ENCODE measurements around the gene TRIP12.

The TRIP12 gene

DNA sequence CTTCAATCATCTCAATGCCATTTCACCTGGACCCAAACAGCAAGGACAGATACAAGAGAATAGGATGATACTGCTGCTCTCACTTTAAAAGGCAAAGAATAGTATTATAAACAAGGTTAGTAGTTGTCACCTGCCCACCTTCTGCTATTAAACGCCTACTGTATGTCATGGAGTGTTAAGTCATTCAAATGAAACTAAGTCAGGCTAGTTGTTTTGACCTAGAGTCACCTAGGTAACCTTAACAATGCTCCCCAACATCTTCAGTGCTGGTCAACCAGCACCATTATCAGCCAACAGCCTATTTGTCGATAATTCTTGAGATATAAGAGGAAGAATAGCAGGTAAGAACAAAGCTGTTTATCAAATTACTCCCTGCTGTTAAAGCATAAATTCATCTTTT lies 39.2 kb downstream of the TRIP12 start:
- TF ChIP-seq JUND (IDR thresholded peaks at IDR 0.05; ENCODE audit: low read depth) = no peak
- no peak for DNase-seq (ENCODE audit: low read depth in 1 of 2, low spot score in 1 of 2)
- in situ Hi-C loops (cut with HindIII; ENCODE audit: low pct_unique_long_range_greater_than_20kb, low sequenced_read_pairs) = no loop called here

DNA sequence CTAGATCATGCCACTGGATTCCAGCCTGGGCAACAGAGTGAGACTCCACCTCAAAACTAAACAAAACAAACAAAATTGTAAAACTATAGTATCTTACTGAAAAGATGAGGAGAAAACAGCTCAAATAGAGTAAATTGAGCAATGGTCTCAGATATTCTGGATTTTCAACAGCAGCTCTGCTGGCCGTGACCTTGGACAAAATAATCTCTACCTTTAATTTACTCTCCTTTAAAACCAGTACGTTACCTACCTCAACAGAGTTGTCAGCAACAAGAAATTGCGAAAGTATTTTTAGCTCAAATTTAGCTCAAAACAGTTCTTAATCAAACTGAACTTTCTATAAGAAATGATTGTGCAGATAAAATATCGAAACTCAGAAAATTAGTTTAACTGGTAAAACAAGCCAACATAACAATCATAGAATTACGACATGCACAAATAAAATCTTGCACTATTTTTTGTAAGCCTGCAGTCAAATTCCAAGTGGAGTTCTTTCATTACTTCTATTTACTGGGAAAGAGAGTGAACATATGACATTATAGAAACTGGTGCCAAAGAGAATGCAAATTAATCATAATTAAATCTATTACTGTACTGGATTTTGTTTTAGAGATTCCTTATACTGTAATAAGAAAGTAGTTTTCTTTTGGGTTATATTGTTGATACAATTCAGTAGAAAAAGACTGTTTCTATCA lies 40.8 kb downstream of the TRIP12 start:
- no peak for TF ChIP-seq JUND (IDR thresholded peaks at IDR 0.05; ENCODE audit: low read depth)
- in situ Hi-C loops (cut with HindIII; ENCODE audit: low pct_unique_long_range_greater_than_20kb, low sequenced_read_pairs) = no loop called here
- no peak for DNase-seq (ENCODE audit: low read depth in 1 of 2, low spot score in 1 of 2)

GRCh38 chr2:229879191-229879950 lies 42.4 kb downstream of the TRIP12 start:
- TF ChIP-seq JUND (IDR thresholded peaks at IDR 0.05; ENCODE audit: low read depth) = no peak
- in situ Hi-C loops (cut with HindIII; ENCODE audit: low pct_unique_long_range_greater_than_20kb, low sequenced_read_pairs) = no loop called here
- no peak for DNase-seq (ENCODE audit: low read depth in 1 of 2, low spot score in 1 of 2)

DNA sequence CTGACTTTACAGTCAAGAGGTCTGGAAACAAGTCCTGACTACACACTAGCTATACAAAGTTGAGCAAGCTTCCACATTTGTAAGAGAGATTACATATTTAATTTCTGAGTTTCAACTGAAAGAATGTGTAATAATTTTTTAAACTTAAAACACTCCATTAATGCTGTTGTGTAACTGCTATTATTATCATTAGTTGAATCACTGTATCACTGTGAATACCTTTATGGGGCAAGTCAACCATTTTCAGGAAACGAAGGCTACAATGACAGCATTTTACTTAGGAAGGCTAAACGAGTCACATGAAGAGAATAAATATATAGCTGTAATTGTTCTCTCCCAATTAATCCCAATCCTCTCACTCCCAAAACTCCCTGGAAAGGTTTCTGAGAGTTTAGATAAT lies 46.3 kb downstream of the TRIP12 start:
- no peak for DNase-seq (ENCODE audit: low read depth in 1 of 2, low spot score in 1 of 2)
- no peak for TF ChIP-seq JUND (IDR thresholded peaks at IDR 0.05; ENCODE audit: low read depth)
- in situ Hi-C loops (cut with HindIII; ENCODE audit: low pct_unique_long_range_greater_than_20kb, low sequenced_read_pairs) = no loop called here

DNA sequence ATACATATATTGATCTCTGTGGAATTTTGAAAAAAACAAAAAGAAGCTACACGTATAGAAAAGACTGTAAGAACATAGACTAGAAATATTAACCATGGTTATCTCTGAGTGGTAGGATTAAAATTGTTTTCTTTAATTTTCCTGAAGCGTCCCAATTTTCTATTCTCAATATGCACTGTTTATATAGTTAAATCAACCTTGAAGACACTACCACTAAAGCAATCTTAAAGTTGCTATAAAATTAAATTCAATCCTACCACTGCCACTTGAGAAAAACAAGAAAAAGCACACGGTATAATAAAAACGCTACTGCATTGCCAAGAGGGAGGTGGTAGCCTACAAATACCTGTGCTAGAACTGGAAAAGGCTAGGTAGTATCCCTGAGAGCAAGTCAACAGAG lies 47.2 kb downstream of the TRIP12 start:
- no peak for DNase-seq (ENCODE audit: low read depth in 1 of 2, low spot score in 1 of 2)
- no peak for TF ChIP-seq JUND (IDR thresholded peaks at IDR 0.05; ENCODE audit: low read depth)
- in situ Hi-C loops (cut with HindIII; ENCODE audit: low pct_unique_long_range_greater_than_20kb, low sequenced_read_pairs) = no loop called here

DNA sequence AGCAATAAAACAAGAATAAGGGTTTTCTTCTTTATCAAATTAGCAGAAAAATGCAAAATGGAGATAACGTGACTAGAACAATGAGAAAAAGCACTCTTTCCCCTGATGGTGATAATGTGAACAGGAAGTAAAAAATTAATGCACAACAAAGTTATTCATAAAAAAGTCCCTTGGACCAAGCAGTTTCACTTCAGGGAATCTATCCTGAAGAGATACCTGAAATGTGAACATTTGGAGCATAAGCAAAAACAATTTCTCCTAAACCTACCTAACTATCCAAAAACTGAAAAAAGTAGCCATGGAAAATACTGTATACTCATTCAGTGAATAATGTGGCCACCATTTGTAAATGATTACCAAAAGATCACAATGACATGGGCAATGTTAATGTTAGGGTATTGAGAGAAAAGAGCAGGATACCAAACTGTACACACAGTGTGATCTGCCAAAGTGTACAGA lies 48.7 kb downstream of the TRIP12 start:
- DNase-seq (ENCODE audit: low read depth in 1 of 2, low spot score in 1 of 2) = no peak
- in situ Hi-C loops (cut with HindIII; ENCODE audit: low pct_unique_long_range_greater_than_20kb, low sequenced_read_pairs) = no loop called here
- TF ChIP-seq JUND (IDR thresholded peaks at IDR 0.05; ENCODE audit: low read depth) = no peak

DNA sequence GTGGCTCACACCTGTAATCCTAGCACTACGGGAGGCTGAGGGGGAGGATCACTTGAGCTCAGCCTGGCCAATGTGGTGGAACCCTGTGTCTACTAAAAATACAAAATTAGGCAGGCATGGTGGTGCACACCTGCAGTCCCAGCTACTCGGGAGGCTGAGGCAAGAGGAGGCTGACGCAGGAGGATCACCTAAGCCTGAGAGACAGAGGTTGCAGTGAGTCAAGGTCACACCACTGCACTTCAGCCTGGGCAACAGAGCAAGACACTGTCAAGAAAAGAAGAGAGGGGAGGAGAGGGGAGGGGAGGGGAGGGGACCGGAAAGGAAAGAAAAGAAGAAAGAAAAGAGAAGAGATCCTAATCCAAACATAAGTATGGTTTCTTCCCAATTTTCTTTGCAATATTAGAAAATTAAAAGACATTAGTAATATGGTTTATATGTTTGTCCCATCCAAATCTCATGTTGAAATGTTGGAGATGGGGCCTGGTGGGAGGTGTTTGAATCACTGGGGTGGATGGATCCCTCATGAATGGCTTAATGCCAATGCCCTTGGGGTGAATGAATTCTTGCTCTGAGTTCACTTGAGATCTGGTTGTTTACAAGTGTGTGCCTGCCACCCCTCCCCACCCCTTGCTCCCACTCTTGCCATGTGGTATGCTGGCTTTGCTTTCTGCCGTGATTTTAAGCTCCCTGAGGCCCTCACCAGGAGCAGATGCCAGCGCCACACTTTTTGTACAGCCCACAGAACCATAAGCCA lies 50.7 kb downstream of the TRIP12 start:
- in situ Hi-C loops (cut with HindIII; ENCODE audit: low pct_unique_long_range_greater_than_20kb, low sequenced_read_pairs) = no loop called here
- no peak for TF ChIP-seq JUND (IDR thresholded peaks at IDR 0.05; ENCODE audit: low read depth)
- DNase-seq (ENCODE audit: low read depth in 1 of 2, low spot score in 1 of 2) = peak in 1 of 2 experiments; percentile 9

DNA sequence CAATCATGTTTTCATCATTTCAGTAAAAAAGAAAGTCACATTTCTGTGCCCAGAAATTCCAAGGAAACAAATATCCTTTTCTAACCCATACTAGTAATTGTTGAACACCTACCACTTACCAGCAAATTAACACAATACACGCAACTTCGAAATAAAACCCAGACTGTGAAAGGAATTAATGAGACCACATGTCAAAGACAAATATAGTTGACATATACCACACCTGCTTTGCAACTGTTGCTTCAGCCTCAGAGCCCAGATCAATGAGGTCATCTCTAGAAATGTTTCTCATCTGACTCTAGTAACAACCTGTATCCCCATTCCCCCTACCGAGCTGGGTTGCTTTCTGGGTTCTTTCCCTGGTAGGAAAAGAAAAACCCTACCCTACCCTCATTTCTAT lies 52.6 kb downstream of the TRIP12 start:
- in situ Hi-C loops (cut with HindIII; ENCODE audit: low pct_unique_long_range_greater_than_20kb, low sequenced_read_pairs) = no loop called here
- no peak for DNase-seq (ENCODE audit: low read depth in 1 of 2, low spot score in 1 of 2)

DNA sequence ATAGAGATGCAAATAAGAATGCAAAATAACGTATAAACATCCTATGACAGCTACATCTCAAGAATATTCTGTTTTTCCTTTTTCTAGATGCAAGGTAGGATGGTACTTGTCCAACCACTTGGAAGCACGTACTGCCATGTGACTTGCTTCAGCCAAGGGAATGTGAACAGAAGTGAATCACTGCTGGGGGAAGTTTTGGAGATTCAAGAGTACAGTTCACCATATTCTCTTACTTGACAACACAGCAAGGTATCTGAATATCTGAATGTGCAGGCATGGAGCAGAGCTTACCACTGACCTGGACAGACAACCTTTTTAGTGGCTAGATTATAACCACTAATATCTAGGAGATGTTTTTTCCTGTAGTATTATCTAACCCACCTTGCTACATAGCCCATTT lies 53.0 kb downstream of the TRIP12 start:
- no peak for DNase-seq (ENCODE audit: low read depth in 1 of 2, low spot score in 1 of 2)
- in situ Hi-C loops (cut with HindIII; ENCODE audit: low pct_unique_long_range_greater_than_20kb, low sequenced_read_pairs) = no loop called here
- TF ChIP-seq JUND (IDR thresholded peaks at IDR 0.05; ENCODE audit: low read depth) = no peak

More for the DNA sequence above, 52.6 kb downstream of the TRIP12 start:
- TF ChIP-seq JUND (IDR thresholded peaks at IDR 0.05; ENCODE audit: low read depth) = no peak

- TF ChIP-seq JUND (IDR thresholded peaks at IDR 0.05; ENCODE audit: low read depth) = no peak
Observed at GRCh38 chr2:229865033-229865432, 56.8 kb downstream of the TRIP12 start.

DNA sequence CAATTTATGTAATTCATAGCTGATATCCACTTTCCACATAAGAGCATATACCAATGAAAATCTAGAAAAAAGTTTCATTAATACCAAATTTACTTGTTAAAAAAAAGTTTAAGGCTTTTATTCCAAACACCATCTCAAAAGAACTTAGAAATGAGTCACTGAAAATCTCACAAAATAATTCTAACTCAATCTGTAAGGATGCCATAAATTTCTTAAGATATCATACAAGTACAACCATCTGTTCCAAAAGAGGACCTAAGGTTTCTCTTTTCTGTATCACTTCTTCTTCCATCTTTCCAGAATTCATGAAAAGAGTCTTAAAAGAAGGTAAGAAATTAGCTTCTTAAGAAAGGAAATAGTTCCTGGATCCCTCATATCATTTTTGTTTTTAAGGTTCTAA lies 60.4 kb downstream of the TRIP12 start:
- DNase-seq (ENCODE audit: low read depth in 1 of 2, low spot score in 1 of 2) = no peak
- in situ Hi-C loops (cut with HindIII; ENCODE audit: low pct_unique_long_range_greater_than_20kb, low sequenced_read_pairs) = no loop called here
- TF ChIP-seq JUND (IDR thresholded peaks at IDR 0.05; ENCODE audit: low read depth) = no peak

More at GRCh38 chr2:229865033-229865432, 56.8 kb downstream of the TRIP12 start:
- DNase-seq (ENCODE audit: low read depth in 1 of 2, low spot score in 1 of 2) = no peak
- in situ Hi-C loops (cut with HindIII; ENCODE audit: low pct_unique_long_range_greater_than_20kb, low sequenced_read_pairs) = no loop called here

- no peak for TF ChIP-seq JUND (IDR thresholded peaks at IDR 0.05; ENCODE audit: low read depth)
- no peak for DNase-seq (ENCODE audit: low read depth in 1 of 2, low spot score in 1 of 2)
- in situ Hi-C loops (cut with HindIII; ENCODE audit: low pct_unique_long_range_greater_than_20kb, low sequenced_read_pairs) = no loop called here
Observed at GRCh38 chr2:229860334-229860733, 61.5 kb downstream of the TRIP12 start.

GRCh38 chr2:229858351-229858750 lies 63.5 kb downstream of the TRIP12 start:
- in situ Hi-C loops (cut with HindIII; ENCODE audit: low pct_unique_long_range_greater_than_20kb, low sequenced_read_pairs) = no loop called here
- no peak for TF ChIP-seq JUND (IDR thresholded peaks at IDR 0.05; ENCODE audit: low read depth)
- no peak for DNase-seq (ENCODE audit: low read depth in 1 of 2, low spot score in 1 of 2)
